HG02759 (cell line): ENCODE data around the gene PCNA.
A peak's percentile ranks its signal among the peaks of the same experiment; 100 is the strongest.

Source experiments
- ATAC-seq: cut with Tn5 transposase; IDR thresholded peaks from one replicate; pipeline ENCODE4 v1.9.1; 2021; ENCODE audit warnings: mild to moderate bottlenecking, moderate library complexity; ENCODE audit not compliant: unreplicated experiment

Gene PCNA

DNA sequence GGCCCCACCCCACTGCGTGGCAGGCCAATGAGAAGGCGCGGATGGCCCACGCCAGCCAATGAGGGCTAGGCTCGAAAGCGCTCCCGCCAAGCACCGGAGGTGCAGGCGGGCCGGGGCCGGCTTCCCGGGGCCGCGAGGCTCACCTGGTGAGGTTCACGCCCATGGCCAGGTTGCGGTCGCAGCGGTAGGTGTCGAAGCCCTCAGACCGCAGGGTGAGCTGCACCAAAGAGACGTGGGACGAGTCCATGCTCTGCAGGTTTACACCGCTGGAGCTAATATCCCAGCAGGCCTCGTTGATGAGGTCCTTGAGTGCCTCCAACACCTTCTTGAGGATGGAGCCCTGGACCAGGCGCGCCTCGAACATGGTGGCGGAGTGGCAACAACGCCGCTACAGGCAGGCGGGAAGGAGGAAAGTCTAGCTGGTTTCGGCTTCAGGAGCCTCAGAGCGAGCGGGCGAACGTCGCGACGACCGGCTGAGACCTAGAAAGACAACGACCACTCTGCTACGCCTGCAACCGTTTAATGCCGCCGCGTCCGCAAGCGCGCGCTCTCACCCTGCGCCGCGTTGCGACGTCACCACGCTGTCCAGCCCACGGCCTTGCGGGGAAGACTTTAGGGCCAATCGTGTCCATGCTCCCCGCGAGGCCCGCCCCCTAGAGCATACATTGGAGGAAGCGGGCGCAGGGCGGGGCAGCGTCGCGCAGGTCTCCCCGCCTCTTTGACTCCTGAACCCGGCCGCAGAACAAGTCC lies at the start of gene PCNA:
Gene PCNA, minus strand, starts transcription at position 524 of the 750 bp plus-strand sequence. Its CDS starts 160 bp downstream, at position 364.
- ATAC-seq = peak; percentile 94

- no peak for ATAC-seq
These were observed 49.1 kb upstream of the PCNA start for GRCh38 chr20:5168651-5169396.

GRCh38 chr20:5164645-5165625 lies 45.2 kb upstream of the PCNA start:
- no peak for ATAC-seq

DNA sequence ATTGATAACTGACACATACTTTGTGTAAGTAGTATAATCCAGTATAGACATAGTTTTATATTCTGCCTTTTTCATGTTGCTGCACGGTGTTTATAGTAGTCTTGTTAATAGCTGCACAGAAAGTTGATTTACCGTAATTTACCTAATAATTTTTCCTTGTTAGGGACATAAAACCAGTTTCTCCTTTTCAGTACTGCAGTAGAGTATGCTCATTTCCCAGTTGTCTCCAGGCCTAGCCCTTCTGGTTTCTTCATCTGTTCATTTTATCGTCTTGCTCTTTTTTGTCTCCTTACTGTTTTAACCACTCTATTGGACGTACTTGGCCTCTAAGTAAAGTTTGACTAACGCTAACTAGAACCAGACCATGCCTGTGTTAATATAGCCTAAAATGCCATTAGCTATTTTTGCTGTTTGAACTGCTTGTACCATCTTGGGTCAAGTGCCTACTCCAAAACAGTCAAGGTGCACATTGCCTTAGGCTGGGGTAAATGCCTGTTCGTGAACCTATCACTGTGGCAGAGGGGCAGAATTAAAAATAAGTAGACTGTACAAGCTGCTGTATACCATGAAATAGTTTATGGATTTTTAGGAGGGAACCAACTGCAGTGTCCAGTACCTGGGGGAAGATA lies 41.9 kb upstream of the PCNA start:
- ATAC-seq = no peak

- ATAC-seq = no peak
These were observed 41.1 kb upstream of the PCNA start for GRCh38 chr20:5160882-5161281.

- ATAC-seq = no peak
These were observed 40.2 kb upstream of the PCNA start for GRCh38 chr20:5159928-5160327.

DNA sequence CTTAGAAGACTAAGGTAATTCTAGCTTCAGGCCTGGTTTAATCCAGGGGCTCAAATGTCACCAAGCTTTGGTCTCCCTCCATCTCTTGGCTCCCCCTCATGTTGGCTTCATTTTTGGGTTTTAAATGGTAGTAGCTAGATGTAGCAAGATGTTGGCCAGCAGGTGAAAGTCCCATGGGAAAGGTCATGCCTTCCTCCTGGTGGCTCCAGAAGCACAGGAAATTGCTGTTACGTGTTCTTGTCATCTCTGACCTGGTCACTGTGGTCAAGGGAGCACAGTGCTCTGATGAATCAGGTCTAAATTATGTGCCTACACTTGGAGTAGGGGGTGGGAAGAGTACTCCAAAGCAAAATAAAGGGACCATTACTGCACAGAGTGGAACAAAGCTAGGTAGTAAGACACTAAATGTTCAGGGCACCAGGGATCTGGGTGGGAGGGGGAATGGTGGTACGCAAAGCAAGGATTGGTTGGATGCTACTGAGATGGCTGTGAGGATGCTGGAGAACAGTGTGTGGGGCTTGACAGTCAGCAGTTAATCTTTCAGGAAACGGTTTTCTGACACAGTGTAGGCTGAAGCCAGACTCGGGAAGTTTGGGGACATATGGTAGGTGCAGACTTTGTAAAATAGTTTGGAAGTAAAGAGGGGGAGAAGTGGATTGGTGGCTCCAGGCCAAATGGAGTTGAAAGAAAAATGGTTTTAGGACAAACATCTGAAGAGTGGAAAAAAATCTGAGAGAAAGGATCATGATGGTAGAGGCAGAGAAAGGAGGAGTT lies 37.1 kb upstream of the PCNA start:
- no peak for ATAC-seq

DNA sequence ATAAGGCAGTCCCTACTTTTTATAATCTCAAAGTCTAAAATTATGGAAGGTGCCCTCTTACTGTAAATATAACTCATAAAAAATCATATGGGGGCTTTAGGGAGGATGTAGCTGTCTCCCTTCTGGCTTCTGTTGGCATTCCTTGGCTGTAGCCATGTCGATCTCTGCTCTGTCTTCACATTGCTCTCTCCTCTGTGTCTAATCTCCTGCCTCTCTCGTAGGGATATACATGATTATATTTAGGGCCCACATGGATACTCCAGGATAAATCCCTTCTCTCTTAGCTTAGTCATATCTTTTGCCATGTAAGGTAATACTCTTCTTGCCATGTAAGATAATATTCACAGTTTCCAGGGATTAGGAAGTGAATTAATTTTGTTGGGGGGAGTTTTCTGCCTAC lies 35.6 kb upstream of the PCNA start:
- no peak for ATAC-seq

DNA sequence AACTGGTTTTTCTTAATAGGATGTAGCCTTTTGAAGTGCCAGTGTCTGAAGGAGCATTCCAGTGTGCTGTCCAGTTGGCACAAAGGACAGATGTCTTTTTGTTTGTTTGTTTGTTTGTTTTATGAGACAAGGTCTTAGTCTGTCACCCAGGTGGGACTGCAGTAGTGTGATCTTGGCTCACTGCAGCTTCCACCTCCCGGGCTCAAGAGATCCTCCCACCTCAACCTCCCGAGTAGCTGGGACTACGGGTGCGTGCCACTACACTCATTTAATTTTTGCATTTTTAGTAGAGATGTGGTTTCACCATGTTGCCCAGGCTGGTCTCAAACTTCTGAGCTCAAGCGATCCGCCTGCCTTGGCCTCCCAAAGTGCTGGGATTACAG lies 34.8 kb upstream of the PCNA start:
- ATAC-seq = no peak

- no peak for ATAC-seq
These were observed 34.1 kb upstream of the PCNA start for GRCh38 chr20:5153612-5154542.

DNA sequence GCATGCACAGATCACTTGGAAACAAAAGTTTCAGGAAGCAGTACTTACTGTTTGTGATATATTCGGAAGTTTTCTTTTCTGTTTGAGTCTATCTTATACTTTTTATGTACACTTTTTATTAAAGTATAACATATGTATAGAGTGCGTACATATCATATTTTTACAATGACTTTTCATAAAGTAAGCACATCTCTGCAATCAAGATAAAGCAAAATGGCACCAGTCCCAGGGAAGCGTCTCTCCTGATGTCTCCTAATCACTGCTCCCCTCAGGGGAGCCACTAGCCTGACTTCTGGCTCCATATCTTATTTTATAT lies 33.4 kb upstream of the PCNA start:
- no peak for ATAC-seq

DNA sequence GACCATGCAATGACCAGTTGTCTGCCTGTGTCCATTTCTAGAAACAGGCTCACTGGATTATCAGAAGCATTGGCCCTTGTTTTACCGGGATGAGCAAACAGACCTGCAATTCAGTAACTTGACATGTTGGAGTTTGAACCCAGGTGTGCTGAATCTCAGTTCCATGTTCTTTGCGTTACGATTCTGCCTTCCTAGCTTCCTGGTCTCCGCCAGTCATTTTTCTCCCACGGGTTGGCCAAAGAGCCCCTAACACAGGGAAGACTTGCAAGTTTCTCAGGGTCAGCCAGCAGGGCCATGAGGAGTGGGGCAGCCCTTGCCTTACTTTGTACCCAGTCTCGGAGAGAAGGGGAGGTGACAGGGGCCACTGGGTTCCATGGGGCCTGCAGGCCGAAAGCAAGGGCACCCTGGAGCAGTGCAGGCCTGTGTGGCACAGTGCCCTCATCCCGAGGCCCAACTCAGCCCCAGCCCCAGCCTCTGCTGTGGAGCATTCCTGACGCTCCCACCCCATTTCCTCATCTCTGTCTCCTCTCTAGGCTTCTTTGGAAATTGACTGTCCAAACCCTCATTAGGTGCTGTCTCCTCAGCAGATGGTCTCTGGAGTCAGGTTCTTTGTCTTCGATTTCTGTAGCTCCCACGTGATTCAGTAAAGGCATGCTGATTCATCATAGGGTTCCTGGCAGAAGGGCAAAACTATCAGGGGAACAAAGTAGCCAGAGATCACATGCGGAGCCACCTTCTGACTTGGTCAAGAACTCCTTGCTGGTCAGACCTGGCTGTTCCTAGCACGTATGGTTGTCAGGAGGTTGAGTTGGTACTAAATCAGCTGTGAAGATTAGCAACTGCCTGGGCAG lies 30.7 kb upstream of the PCNA start:
- no peak for ATAC-seq

DNA sequence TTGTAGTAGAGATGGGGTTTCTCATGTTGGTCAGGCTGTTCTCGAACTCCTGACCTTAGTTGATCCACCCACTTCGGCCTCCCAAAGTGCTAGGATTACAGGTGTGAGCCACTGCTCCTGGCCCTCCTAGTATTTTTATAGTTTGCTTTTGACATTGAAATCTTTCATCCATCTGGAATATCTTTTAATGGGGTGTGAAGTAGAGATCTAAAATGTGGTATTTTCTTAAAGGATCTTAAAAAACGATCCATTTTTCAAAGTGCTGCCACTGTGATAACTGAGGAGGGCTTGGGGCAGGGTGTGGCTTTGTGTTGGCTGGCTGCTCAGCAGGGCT lies 30.1 kb upstream of the PCNA start:
- ATAC-seq = no peak

GRCh38 chr20:5148581-5148980 lies 28.8 kb upstream of the PCNA start:
- ATAC-seq = no peak

- no peak for ATAC-seq
These were observed 27.3 kb upstream of the PCNA start for GRCh38 chr20:5146871-5147592.

- no peak for ATAC-seq
These were observed 26.4 kb upstream of the PCNA start for GRCh38 chr20:5146099-5146668.

- ATAC-seq = peak; percentile 48
These were observed 25.8 kb upstream of the PCNA start for GRCh38 chr20:5145365-5146098.
